ENCODE data around the gene PITPNM3.

The PITPNM3 gene

GRCh38 chr17:6462692-6463091 lies 93.7 kb downstream of the PITPNM3 start:
- DNase-seq (ENCODE audit: low spot score) = no peak

GRCh38 chr17:6461792-6462524 lies 94.4 kb downstream of the PITPNM3 start:
- no peak for DNase-seq (ENCODE audit: low spot score)

GRCh38 chr17:6461246-6461645 lies 95.1 kb downstream of the PITPNM3 start:
- no peak for DNase-seq (ENCODE audit: low spot score)

- DNase-seq (ENCODE audit: low spot score) = no peak
Observed at GRCh38 chr17:6460531-6461161, 95.7 kb downstream of the PITPNM3 start.

- DNase-seq (ENCODE audit: low spot score) = no peak
Observed at GRCh38 chr17:6458460-6458950, 97.8 kb downstream of the PITPNM3 start.

- DNase-seq (ENCODE audit: low spot score) = no peak
Observed at GRCh38 chr17:6457688-6458459, 98.5 kb downstream of the PITPNM3 start.

- no peak for DNase-seq (ENCODE audit: low spot score)
Observed at GRCh38 chr17:6456914-6457687, 99.3 kb downstream of the PITPNM3 start.

GRCh38 chr17:6456321-6456720 lies 100.0 kb downstream of the PITPNM3 start:
- DNase-seq (ENCODE audit: low spot score) = no peak

GRCh38 chr17:6455321-6455705 lies 101.0 kb downstream of the PITPNM3 start:
- DNase-seq (ENCODE audit: low spot score) = no peak

- no peak for DNase-seq (ENCODE audit: low spot score)
Observed at GRCh38 chr17:6454495-6455320, 101.6 kb downstream of the PITPNM3 start.

- no peak for DNase-seq (ENCODE audit: low spot score)
Observed at GRCh38 chr17:6453279-6454024, 102.9 kb downstream of the PITPNM3 start.

- no peak for DNase-seq (ENCODE audit: low spot score)
Observed at GRCh38 chr17:6452471-6453266, 103.7 kb downstream of the PITPNM3 start.

GRCh38 chr17:6450926-6451832 lies 105.2 kb downstream of the PITPNM3 start:
- DNase-seq (ENCODE audit: low spot score) = no peak

- DNase-seq (ENCODE audit: low spot score) = no peak
Observed at GRCh38 chr17:6449307-6449706, 107.0 kb downstream of the PITPNM3 start.

GRCh38 chr17:6448473-6448872 lies 107.9 kb downstream of the PITPNM3 start:
- DNase-seq (ENCODE audit: low spot score) = no peak

- DNase-seq (ENCODE audit: low spot score) = no peak
Observed at GRCh38 chr17:6446516-6447100, 109.7 kb downstream of the PITPNM3 start.

GRCh38 chr17:6444571-6445335 lies 111.6 kb downstream of the PITPNM3 start:
- DNase-seq (ENCODE audit: low spot score) = no peak

Data from pons (tissue), 1 donor.